Astrocyte (in vitro differentiated cells and primary cell): ENCODE results near the gene SLC51B. TPM values are rescaled to one million over a fixed set of nuclear protein-coding genes. Genes with fewer than 3 reads are reported as not detected.
A peak's percentile ranks its signal among the peaks of the same experiment; 100 is the strongest.

ENCODE experiments used
- DNase-seq: peaks from one replicate; pipeline ENCODE4 v3.0.0-alpha.2; 2010; ENCODE audit warnings: low read depth
- FAIRE-seq: peaks from 2 replicates; lab custom pipeline; 2011; peaks lifted over from hg19 to GRCh38; lab: Jason Lieb, UNC
- H2AFZ ChIP-seq: 2 replicates; pipeline ENCODE4 v1.6.0; 2012; ENCODE audit warnings: low read depth, low read length, inconsistent platforms
- H3K27ac ChIP-seq: 2 replicates; pipeline ENCODE4 v1.5.1; 2011; ENCODE audit warnings: low read depth, low read length, inconsistent platforms
- H3K27me3 ChIP-seq: 2 replicates; pipeline ENCODE4 v1.6.0; 2011; ENCODE audit warnings: low read length, inconsistent platforms; ENCODE audit not compliant: insufficient read depth
- H3K36me3 ChIP-seq: 2 replicates; pipeline ENCODE4 v1.5.1; 2011; ENCODE audit warnings: low read length, inconsistent platforms; ENCODE audit not compliant: insufficient read depth
- H3K4me1 ChIP-seq: 2 replicates; pipeline ENCODE4 v1.5.1; 2011; ENCODE audit warnings: low read length, inconsistent platforms; ENCODE audit not compliant: insufficient read depth
- H3K4me2 ChIP-seq: 2 replicates; pipeline ENCODE4 v1.6.0; 2012; ENCODE audit warnings: low read length, inconsistent platforms
- H3K4me3 ChIP-seq: 2 replicates; pipeline ENCODE4 v1.5.1; 2011; ENCODE audit warnings: low read depth, mild to moderate bottlenecking, low read length, inconsistent platforms; ENCODE audit not compliant: insufficient read depth
- H3K79me2 ChIP-seq: 2 replicates; pipeline ENCODE4 v1.6.0; 2012; ENCODE audit warnings: mild to moderate bottlenecking, low read length, inconsistent platforms; ENCODE audit not compliant: insufficient read depth
- H3K9ac ChIP-seq: 2 replicates; pipeline ENCODE4 v1.6.0; 2012; ENCODE audit warnings: mild to moderate bottlenecking, low read length, inconsistent platforms
- H3K9me3 ChIP-seq: 2 replicates; pipeline ENCODE4 v1.5.1; 2012; ENCODE audit warnings: low read depth, mild to moderate bottlenecking, low read length, inconsistent platforms; ENCODE audit not compliant: insufficient read depth
- H4K20me1 ChIP-seq: 2 replicates; pipeline ENCODE4 v1.6.0; 2012; ENCODE audit warnings: low read length, inconsistent platforms; ENCODE audit not compliant: insufficient read depth
- H3K27ac Mint-ChIP-seq: one replicate; pipeline ENCODE4 v1.8.0; 2021; ENCODE audit warnings: mild to moderate bottlenecking, mixed read lengths; ENCODE audit not compliant: unreplicated experiment
- H3K27me3 Mint-ChIP-seq: one replicate; pipeline ENCODE4 v1.8.0; 2021; ENCODE audit warnings: low read depth, mixed read lengths; ENCODE audit not compliant: unreplicated experiment
- H3K36me3 Mint-ChIP-seq: one replicate; pipeline ENCODE4 v1.8.0; 2021; ENCODE audit warnings: low read depth, mixed read lengths; ENCODE audit not compliant: unreplicated experiment
- H3K4me1 Mint-ChIP-seq: one replicate; pipeline ENCODE4 v1.8.0; 2021; ENCODE audit warnings: low read depth, mixed read lengths; ENCODE audit not compliant: unreplicated experiment
- H3K4me3 Mint-ChIP-seq: one replicate; pipeline ENCODE4 v1.8.0; 2021; ENCODE audit warnings: mild to moderate bottlenecking, moderate library complexity, mixed read lengths; ENCODE audit not compliant: unreplicated experiment
- H3K9me3 Mint-ChIP-seq: one replicate; pipeline ENCODE4 v1.8.0; 2021; ENCODE audit warnings: mild to moderate bottlenecking, mixed read lengths; ENCODE audit not compliant: unreplicated experiment
- CTCF ChIP-seq: IDR thresholded peaks from 2 replicates; pipeline ENCODE4 v1.5.1; 2011; ENCODE audit warnings: low read depth, mild to moderate bottlenecking, inconsistent platforms, low read length, moderate library complexity; ENCODE audit not compliant: insufficient read depth
- EZH2 ChIP-seq: IDR thresholded peaks from 2 replicates; pipeline ENCODE4 v1.6.1; 2012; ENCODE audit warnings: mild to moderate bottlenecking, low read length, inconsistent platforms; ENCODE audit not compliant: insufficient read depth
- total RNA-seq: library from RNA; stranded (reverse); gene quantifications from 2 replicates; pipeline ENCODE4 v1.2.1, GENCODE V29; 2021

SLC51B gene
- total RNA-seq, 1 donor from 2014 or later, result not detected

GRCh38 chr15:65062061-65062460, 16.9 kb downstream of the SLC51B start:
- H3K4me1 Mint-ChIP-seq, result peaks cover 32% of the 10 kb centered on the region
- Histone ChIP-seq H4K20me1 (no peaks in the 10 kb centered on the region), H3K36me3 (no peaks in the 10 kb centered on the region), H3K27ac (no peak overlapping the region), H3K9ac (no peak overlapping the region), H2AFZ (no peak overlapping the region), H3K79me2 (no peaks in the 10 kb centered on the region), H3K4me1 (peaks cover 6% of the 10 kb centered on the region), H3K4me2 (no peak overlapping the region), H3K9me3 (peaks cover 2% of the 10 kb centered on the region), H3K27me3 (peaks cover 65% of the 10 kb centered on the region), H3K4me3 (no peak overlapping the region)
- TF ChIP-seq CTCF (no peak), EZH2 (no peak)
- peaks cover 5% of the 10 kb centered on the region for H3K9me3 Mint-ChIP-seq
- no peak overlapping the region for H3K27ac Mint-ChIP-seq
- DNase-seq (no peak), FAIRE-seq (no peak)
- peaks cover 2% of the 10 kb centered on the region for H3K36me3 Mint-ChIP-seq
- H3K27me3 Mint-ChIP-seq, result peaks cover 26% of the 10 kb centered on the region
- no peak overlapping the region for H3K4me3 Mint-ChIP-seq

GRCh38 chr15:65062726-65063125, 17.5 kb downstream of the SLC51B start:
- peaks cover 2% of the 10 kb centered on the region for H3K36me3 Mint-ChIP-seq
- TF ChIP-seq CTCF (no peak), EZH2 (no peak)
- peaks cover 5% of the 10 kb centered on the region for H3K9me3 Mint-ChIP-seq
- FAIRE-seq, result no peak
- Histone ChIP-seq H3K4me1 (no peaks in the 10 kb centered on the region), H3K36me3 (no peaks in the 10 kb centered on the region), H3K4me3 (no peak overlapping the region), H3K9me3 (peaks cover 2% of the 10 kb centered on the region), H3K27me3 (peaks cover 70% of the 10 kb centered on the region), H3K9ac (no peak overlapping the region), H3K79me2 (no peaks in the 10 kb centered on the region), H4K20me1 (no peaks in the 10 kb centered on the region), H3K27ac (no peak overlapping the region), H3K4me2 (no peak overlapping the region), H2AFZ (no peak overlapping the region)
- no peak overlapping the region for H3K27ac Mint-ChIP-seq
- H3K27me3 Mint-ChIP-seq, result peaks cover 26% of the 10 kb centered on the region
- DNase-seq, result no peak
- peaks cover 25% of the 10 kb centered on the region for H3K4me1 Mint-ChIP-seq
- no peak overlapping the region for H3K4me3 Mint-ChIP-seq

- H3K4me1 ChIP-seq, result peaks cover 17% of the 10 kb centered on the region
- no peaks in the 10 kb centered on the region for H3K9me3 ChIP-seq
- peaks cover 44% of the 10 kb centered on the region for H3K27me3 ChIP-seq
- no peaks in the 10 kb centered on the region for H3K36me3 Mint-ChIP-seq
- H4K20me1 ChIP-seq, result no peaks in the 10 kb centered on the region
- H3K4me3 Mint-ChIP-seq, result no peak overlapping the region
- H3K79me2 ChIP-seq, result no peaks in the 10 kb centered on the region
- no peaks in the 10 kb centered on the region for H3K36me3 ChIP-seq
- H3K27me3 Mint-ChIP-seq, result peaks cover 42% of the 10 kb centered on the region
- DNase-seq (peak; percentile 36), FAIRE-seq (no peak)
- no peak overlapping the region for H3K4me3 ChIP-seq
- H3K27ac Mint-ChIP-seq, result no peak overlapping the region
- H2AFZ ChIP-seq, result no peak overlapping the region
- H3K4me2 ChIP-seq, result no peak overlapping the region
- TF ChIP-seq CTCF (no peak), EZH2 (no peak)
- H3K27ac ChIP-seq, result no peak overlapping the region
- peaks cover 30% of the 10 kb centered on the region for H3K4me1 Mint-ChIP-seq
- H3K9me3 Mint-ChIP-seq, result no peaks in the 10 kb centered on the region
- H3K9ac ChIP-seq, result no peak overlapping the region
Observed at GRCh38 chr15:65066001-65066634, 20.9 kb downstream of the SLC51B start.
